ENCODE results near the gene SGIP1. TPM values are rescaled to one million over a fixed set of nuclear protein-coding genes. Genes with fewer than 3 reads are reported as not detected.
A peak's percentile ranks its signal among the peaks of the same experiment; 100 is the strongest.

SGIP1 gene
- polyA plus RNA-seq, 1 experiment, result 110 TPM

DNA sequence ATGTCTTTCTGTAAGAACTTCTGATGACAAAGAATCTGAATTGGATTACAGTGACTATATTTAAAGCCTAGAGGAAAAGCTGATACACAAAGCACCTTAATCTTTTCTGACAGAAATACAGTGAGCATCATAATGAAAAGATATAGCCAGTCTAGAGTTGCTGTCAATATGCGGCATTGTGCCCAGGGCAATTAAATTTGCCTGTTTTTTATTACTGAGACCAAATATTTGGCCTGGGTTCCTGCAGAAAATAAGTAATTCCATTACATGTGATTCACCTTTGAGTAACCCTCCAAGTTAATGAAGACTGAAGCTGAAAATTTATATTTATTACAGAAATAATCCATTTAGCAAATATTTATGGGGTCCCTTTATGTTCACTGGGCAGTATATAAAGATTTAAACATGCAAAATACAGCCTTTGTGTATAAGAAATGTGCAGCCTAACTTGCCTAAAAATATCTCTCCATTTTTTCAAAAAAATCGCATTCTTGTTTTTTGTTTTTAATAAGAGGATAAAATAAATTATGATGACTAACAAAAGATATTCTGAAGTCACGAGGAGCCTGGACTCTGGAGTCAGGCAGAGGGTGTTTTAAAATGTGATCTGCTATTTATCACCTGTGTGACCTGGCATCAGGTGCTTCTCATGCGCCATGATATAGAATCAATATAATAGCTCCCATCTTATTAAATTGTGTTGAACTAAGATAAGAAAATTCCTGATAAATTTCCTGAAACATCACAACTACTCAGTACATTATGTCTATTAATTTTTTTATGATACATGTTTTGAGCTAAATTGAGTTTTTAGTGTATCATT, 83.6 kb downstream of the SGIP1 start:
- DNase-seq (ENCODE audit: low read depth, low spot score), result no peak
- no peak overlapping the region for H3K27ac ChIP-seq (ENCODE audit: low read depth, low read length)
- no peaks in the 10 kb centered on the region for H3K27me3 ChIP-seq (ENCODE audit: control insufficient read depth, insufficient read depth, low read length)
- POLR2A ChIA-PET, result interaction anchor here (0.7 to 1.1 kb wide), 2 partner anchors 83 to 84 kb away, joined by 4 to 6 read pairs; partner anchors contain the start of gene SGIP1
- H3K9me3 ChIP-seq (ENCODE audit: control insufficient read depth, insufficient read depth, low read length), result no peaks in the 10 kb centered on the region
- CTCF ChIA-PET, result interaction anchor here (0.6 to 1.4 kb wide), 3 partner anchors 10 to 316 kb away, joined by 3 read pairs; no protein-coding TSS in a partner anchor
- TF ChIP-seq, protein P1, sequence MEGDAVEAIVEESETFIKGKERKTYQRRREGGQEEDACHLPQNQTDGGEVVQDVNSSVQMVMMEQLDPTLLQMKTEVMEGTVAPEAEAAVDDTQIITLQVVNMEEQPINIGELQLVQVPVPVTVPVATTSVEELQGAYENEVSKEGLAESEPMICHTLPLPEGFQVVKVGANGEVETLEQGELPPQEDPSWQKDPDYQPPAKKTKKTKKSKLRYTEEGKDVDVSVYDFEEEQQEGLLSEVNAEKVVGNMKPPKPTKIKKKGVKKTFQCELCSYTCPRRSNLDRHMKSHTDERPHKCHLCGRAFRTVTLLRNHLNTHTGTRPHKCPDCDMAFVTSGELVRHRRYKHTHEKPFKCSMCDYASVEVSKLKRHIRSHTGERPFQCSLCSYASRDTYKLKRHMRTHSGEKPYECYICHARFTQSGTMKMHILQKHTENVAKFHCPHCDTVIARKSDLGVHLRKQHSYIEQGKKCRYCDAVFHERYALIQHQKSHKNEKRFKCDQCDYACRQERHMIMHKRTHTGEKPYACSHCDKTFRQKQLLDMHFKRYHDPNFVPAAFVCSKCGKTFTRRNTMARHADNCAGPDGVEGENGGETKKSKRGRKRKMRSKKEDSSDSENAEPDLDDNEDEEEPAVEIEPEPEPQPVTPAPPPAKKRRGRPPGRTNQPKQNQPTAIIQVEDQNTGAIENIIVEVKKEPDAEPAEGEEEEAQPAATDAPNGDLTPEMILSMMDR (IDR thresholded peaks at IDR 0.05; ENCODE audit: low read depth, low read length), result no peak
- H3K4me3 ChIP-seq (ENCODE audit: low read depth, low read length), result no peak overlapping the region

GRCh38 chr1:66618390-66618789, 84.4 kb downstream of the SGIP1 start:
- TF ChIP-seq, protein P1 (IDR thresholded peaks at IDR 0.05; ENCODE audit: low read depth, low read length), result no peak
- no peaks in the 10 kb centered on the region for H3K9me3 ChIP-seq (ENCODE audit: control insufficient read depth, insufficient read depth, low read length)
- no peak overlapping the region for H3K4me3 ChIP-seq (ENCODE audit: low read depth, low read length)
- peak overlapping the region; percentile 47 for H3K27ac ChIP-seq (ENCODE audit: low read depth, low read length)
- CTCF ChIA-PET, result interaction anchor here (1.2 to 1.4 kb wide), 2 partner anchors 11 to 108 kb away, joined by 3 read pairs; no protein-coding TSS in a partner anchor
- POLR2A ChIA-PET, result interaction anchor here (0.7 to 1.1 kb wide), 2 partner anchors 84 to 85 kb away, joined by 4 to 6 read pairs; partner anchors contain the start of gene SGIP1
- no peaks in the 10 kb centered on the region for H3K27me3 ChIP-seq (ENCODE audit: control insufficient read depth, insufficient read depth, low read length)
- DNase-seq (ENCODE audit: low read depth, low spot score), result peak; percentile 57

DNA sequence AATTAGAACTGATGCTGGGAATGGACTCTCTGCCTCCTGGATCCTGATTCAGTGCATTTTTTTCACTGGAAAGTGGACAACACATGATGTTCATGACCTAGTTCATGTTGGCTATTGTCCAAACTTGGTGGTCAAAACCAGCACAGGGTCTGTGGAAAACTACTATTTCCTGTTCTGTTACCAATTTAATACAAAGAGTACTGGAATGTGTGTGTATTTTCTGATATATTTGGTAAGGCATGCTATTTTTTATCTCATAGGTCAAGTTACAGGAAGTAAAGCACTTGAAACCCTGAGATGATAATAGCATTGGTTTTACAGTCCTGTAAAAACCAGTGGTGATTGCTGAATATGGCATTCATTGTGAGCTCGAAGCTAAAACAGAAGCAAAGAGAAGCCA, 89.9 kb downstream of the SGIP1 start:
- H3K27ac ChIP-seq (ENCODE audit: low read depth, low read length), result no peak overlapping the region
- CTCF ChIA-PET, result no interaction called here
- POLR2A ChIA-PET, result no interaction called here
- H3K4me3 ChIP-seq (ENCODE audit: low read depth, low read length), result no peak overlapping the region
- TF ChIP-seq, protein P1 (IDR thresholded peaks at IDR 0.05; ENCODE audit: low read depth, low read length), result no peak
- no peaks in the 10 kb centered on the region for H3K9me3 ChIP-seq (ENCODE audit: control insufficient read depth, insufficient read depth, low read length)
- DNase-seq (ENCODE audit: low read depth, low spot score), result no peak
- H3K27me3 ChIP-seq (ENCODE audit: control insufficient read depth, insufficient read depth, low read length), result no peaks in the 10 kb centered on the region

DNA sequence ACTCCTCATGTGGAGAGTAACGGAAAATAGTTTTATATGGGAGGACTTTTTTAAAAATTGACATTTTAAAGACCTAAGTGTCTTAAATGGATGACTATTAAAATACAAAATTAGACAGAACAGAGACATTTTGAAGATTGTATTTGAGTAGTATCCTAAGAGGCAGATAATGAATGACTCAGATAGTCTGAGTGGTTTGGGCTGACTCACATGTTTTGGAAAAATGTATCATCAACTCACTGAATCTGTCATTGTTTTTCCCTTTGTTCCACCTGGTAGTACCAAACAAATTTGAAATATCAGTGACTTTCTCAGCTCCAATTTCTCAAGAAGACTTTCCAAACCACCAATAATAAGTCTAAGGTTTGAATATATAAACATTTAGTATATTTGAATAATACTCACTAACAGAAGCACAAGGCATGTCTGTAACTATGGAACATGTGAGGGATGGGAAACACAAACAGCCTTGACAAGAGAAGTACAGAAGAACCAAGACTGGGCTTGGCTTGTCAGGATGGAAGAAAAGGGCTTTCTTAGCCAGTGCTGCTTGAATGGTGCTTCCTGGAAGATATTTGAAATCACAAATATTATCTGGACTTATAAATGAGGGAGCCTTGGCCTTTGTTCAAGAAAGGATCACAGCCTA, 90.6 kb downstream of the SGIP1 start:
- H3K27me3 ChIP-seq (ENCODE audit: control insufficient read depth, insufficient read depth, low read length), result no peaks in the 10 kb centered on the region
- no peak overlapping the region for H3K27ac ChIP-seq (ENCODE audit: low read depth, low read length)
- TF ChIP-seq, protein P1 (IDR thresholded peaks at IDR 0.05; ENCODE audit: low read depth, low read length), result no peak
- no peak overlapping the region for H3K4me3 ChIP-seq (ENCODE audit: low read depth, low read length)
- ChIA-PET CTCF (no interaction called here), POLR2A (no interaction called here)
- H3K9me3 ChIP-seq (ENCODE audit: control insufficient read depth, insufficient read depth, low read length), result no peaks in the 10 kb centered on the region
- DNase-seq (ENCODE audit: low read depth, low spot score), result no peak

DNA sequence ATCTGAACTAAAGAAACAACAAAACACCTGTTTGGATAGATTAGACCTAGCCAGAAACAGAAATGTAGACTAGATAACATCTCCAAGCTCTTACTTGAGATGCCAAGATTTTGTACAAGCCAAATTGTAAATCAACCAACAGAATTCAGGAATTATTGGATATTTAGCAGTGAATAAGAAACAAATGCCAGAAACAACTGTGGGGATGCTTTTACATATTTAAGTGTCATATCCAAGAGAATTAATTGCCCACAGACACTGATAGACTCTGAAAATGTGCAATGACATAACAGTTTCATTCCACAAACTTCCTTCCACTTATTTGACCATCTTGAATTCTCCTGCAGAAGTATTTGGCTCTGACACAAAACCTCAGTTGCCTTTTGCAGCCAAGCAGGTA, 92.3 kb downstream of the SGIP1 start:
- Histone ChIP-seq H3K27me3 (ENCODE audit: control insufficient read depth, insufficient read depth, low read length) (no peaks in the 10 kb centered on the region), H3K27ac (ENCODE audit: low read depth, low read length) (no peak overlapping the region), H3K9me3 (ENCODE audit: control insufficient read depth, insufficient read depth, low read length) (no peaks in the 10 kb centered on the region), H3K4me3 (ENCODE audit: low read depth, low read length) (no peak overlapping the region)
- ChIA-PET POLR2A (no interaction called here), CTCF (no interaction called here)
- DNase-seq (ENCODE audit: low read depth, low spot score), result no peak
- TF ChIP-seq, protein P1 (IDR thresholded peaks at IDR 0.05; ENCODE audit: low read depth, low read length), result no peak

All from AG04450 (cell line).